ENCODE data around the gene ECHDC3. TPM values are rescaled to one million over a fixed set of nuclear protein-coding genes. Genes with fewer than 3 reads are reported as not detected.

ECHDC3 gene
- polyA plus RNA-seq, 4 donors: 3.8 to 25.8 (median 9.7) TPM

GRCh38 chr10:11712744-11713143 lies 29.4 kb upstream of the ECHDC3 start:
- H3K36me3 ChIP-seq (ENCODE audit: control insufficient read depth in 3 of 3, insufficient read depth in 2 of 3, low read depth in 1 of 3, low read length in 3 of 3): no peaks in the 10 kb centered on the region
- FAIRE-seq: no peak
- WGBS, 3 donors: 69 to 75% (median 73%) methylated on average over 7 of the region's 7 CpGs
- no peak for DNase-seq
- peaks cover 0 to 12% (median 3%) of the 10 kb centered on the region in 3 donors for H3K4me1 ChIP-seq (ENCODE audit: control insufficient read depth in 3 of 3, insufficient read depth in 2 of 3, low read depth in 1 of 3, low read length in 2 of 3)
- H3K27ac ChIP-seq (ENCODE audit: low read depth in 1 of 3, low read length in 2 of 3): no peak overlapping the region
- no peak overlapping the region for H3K4me3 ChIP-seq (ENCODE audit: low read depth in 1 of 3, low read length in 3 of 3)
- H3K9me3 ChIP-seq (ENCODE audit: control insufficient read depth in 2 of 2, insufficient read depth in 1 of 2, low read depth in 1 of 2, low read length in 1 of 2): no peaks in the 10 kb centered on the region
- peaks cover 0 to 2% (median 0%) of the 10 kb centered on the region in 3 donors for H3K27me3 ChIP-seq (ENCODE audit: control insufficient read depth in 3 of 3, insufficient read depth in 3 of 3, low read length in 3 of 3)

DNA sequence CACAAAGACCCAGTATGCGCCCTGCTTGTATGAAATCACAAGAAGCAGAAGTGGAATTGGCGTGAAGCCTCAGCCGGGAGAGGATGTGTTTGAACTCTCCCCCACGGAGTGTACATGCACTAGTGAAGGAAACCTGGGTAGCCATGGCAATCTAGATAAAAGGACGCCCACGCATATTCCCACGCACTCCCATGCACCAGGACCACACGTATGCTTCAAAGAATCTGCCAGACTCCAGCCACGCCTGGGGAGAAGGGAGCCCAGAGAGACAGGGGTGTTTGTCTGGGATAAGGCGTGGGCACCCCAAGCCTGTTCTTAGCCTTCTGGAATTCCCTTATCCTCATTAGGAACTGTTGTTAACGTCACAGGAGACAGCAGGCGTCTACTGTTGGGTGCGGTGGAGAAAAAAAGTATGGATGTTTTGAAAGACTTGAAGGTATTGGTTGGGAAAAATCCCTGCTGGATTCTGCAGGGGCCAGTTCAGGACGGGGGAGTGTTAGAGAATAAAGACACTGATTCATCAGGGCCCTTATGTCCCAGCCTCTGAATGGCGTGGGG lies 28.9 kb upstream of the ECHDC3 start:
- no peaks in the 10 kb centered on the region for H3K9me3 ChIP-seq (ENCODE audit: control insufficient read depth in 2 of 2, insufficient read depth in 1 of 2, low read depth in 1 of 2, low read length in 1 of 2)
- H3K4me1 ChIP-seq (ENCODE audit: control insufficient read depth in 3 of 3, insufficient read depth in 2 of 3, low read depth in 1 of 3, low read length in 2 of 3): peaks cover 0 to 7% (median 3%) of the 10 kb centered on the region in 3 donors
- DNase-seq (no peak), FAIRE-seq (no peak)
- H3K27ac ChIP-seq (ENCODE audit: low read depth in 1 of 3, low read length in 2 of 3): no peak overlapping the region
- no peaks in the 10 kb centered on the region for H3K36me3 ChIP-seq (ENCODE audit: control insufficient read depth in 3 of 3, insufficient read depth in 2 of 3, low read depth in 1 of 3, low read length in 3 of 3)
- H3K4me3 ChIP-seq (ENCODE audit: low read depth in 1 of 3, low read length in 3 of 3): no peak overlapping the region
- WGBS, 3 donors: 34 to 48% (median 42%) methylated on average over 15 of the region's 15 CpGs
- peaks cover 0 to 2% (median 0%) of the 10 kb centered on the region in 3 donors for H3K27me3 ChIP-seq (ENCODE audit: control insufficient read depth in 3 of 3, insufficient read depth in 3 of 3, low read length in 3 of 3)

GRCh38 chr10:11713963-11714362 lies 28.2 kb upstream of the ECHDC3 start:
- Histone ChIP-seq H3K27me3 (ENCODE audit: control insufficient read depth in 3 of 3, insufficient read depth in 3 of 3, low read length in 3 of 3) (peaks cover 0 to 2% (median 0%) of the 10 kb centered on the region in 3 donors), H3K36me3 (ENCODE audit: control insufficient read depth in 3 of 3, insufficient read depth in 2 of 3, low read depth in 1 of 3, low read length in 3 of 3) (no peaks in the 10 kb centered on the region), H3K4me1 (ENCODE audit: control insufficient read depth in 3 of 3, insufficient read depth in 2 of 3, low read depth in 1 of 3, low read length in 2 of 3) (peaks cover 0 to 6% (median 3%) of the 10 kb centered on the region in 3 donors), H3K4me3 (ENCODE audit: low read depth in 1 of 3, low read length in 3 of 3) (no peak overlapping the region), H3K27ac (ENCODE audit: low read depth in 1 of 3, low read length in 2 of 3) (no peak overlapping the region), H3K9me3 (ENCODE audit: control insufficient read depth in 2 of 2, insufficient read depth in 1 of 2, low read depth in 1 of 2, low read length in 1 of 2) (no peaks in the 10 kb centered on the region)
- no peak for FAIRE-seq
- DNase-seq: no peak
- WGBS, 3 donors: 80 to 87% (median 84%) methylated on average over 10 of the region's 10 CpGs

GRCh38 chr10:11714750-11715365 lies 27.3 kb upstream of the ECHDC3 start:
- Histone ChIP-seq H3K9me3 (ENCODE audit: control insufficient read depth in 2 of 2, insufficient read depth in 1 of 2, low read depth in 1 of 2, low read length in 1 of 2) (no peaks in the 10 kb centered on the region), H3K4me3 (ENCODE audit: low read depth in 1 of 3, low read length in 3 of 3) (no peak overlapping the region), H3K27ac (ENCODE audit: low read depth in 1 of 3, low read length in 2 of 3) (no peak overlapping the region), H3K27me3 (ENCODE audit: control insufficient read depth in 3 of 3, insufficient read depth in 3 of 3, low read length in 3 of 3) (peaks cover 0 to 2% (median 0%) of the 10 kb centered on the region in 3 donors), H3K4me1 (ENCODE audit: control insufficient read depth in 3 of 3, insufficient read depth in 2 of 3, low read depth in 1 of 3, low read length in 2 of 3) (peaks cover 0 to 12% (median 3%) of the 10 kb centered on the region in 3 donors), H3K36me3 (ENCODE audit: control insufficient read depth in 3 of 3, insufficient read depth in 2 of 3, low read depth in 1 of 3, low read length in 3 of 3) (no peaks in the 10 kb centered on the region)
- no peak for DNase-seq
- WGBS, 3 donors: 78 to 85% (median 83%) methylated on average over 9 of the region's 9 CpGs
- no peak for FAIRE-seq

- Histone ChIP-seq H3K27me3 (ENCODE audit: control insufficient read depth in 3 of 3, insufficient read depth in 3 of 3, low read length in 3 of 3) (peaks cover 0 to 2% (median 0%) of the 10 kb centered on the region in 3 donors), H3K4me1 (ENCODE audit: control insufficient read depth in 3 of 3, insufficient read depth in 2 of 3, low read depth in 1 of 3, low read length in 2 of 3) (peaks cover 0 to 16% (median 3%) of the 10 kb centered on the region in 3 donors), H3K4me3 (ENCODE audit: low read depth in 1 of 3, low read length in 3 of 3) (no peak overlapping the region), H3K9me3 (ENCODE audit: control insufficient read depth in 2 of 2, insufficient read depth in 1 of 2, low read depth in 1 of 2, low read length in 1 of 2) (no peaks in the 10 kb centered on the region), H3K27ac (ENCODE audit: low read depth in 1 of 3, low read length in 2 of 3) (peak overlapping the region in 2 of 3 donors; percentile 34 to 70), H3K36me3 (ENCODE audit: control insufficient read depth in 3 of 3, insufficient read depth in 2 of 3, low read depth in 1 of 3, low read length in 3 of 3) (no peaks in the 10 kb centered on the region)
- 17 to 66% (median 34%) methylated on average over 13 of the region's 13 CpGs for WGBS, 3 donors
- peak; percentile 65 to 79 for DNase-seq
- no peak for FAIRE-seq
Observed at GRCh38 chr10:11715815-11716494, 26.2 kb upstream of the ECHDC3 start.

GRCh38 chr10:11716686-11717085 lies 25.5 kb upstream of the ECHDC3 start:
- Histone ChIP-seq H3K36me3 (ENCODE audit: control insufficient read depth in 3 of 3, insufficient read depth in 2 of 3, low read depth in 1 of 3, low read length in 3 of 3) (no peaks in the 10 kb centered on the region), H3K4me1 (ENCODE audit: control insufficient read depth in 3 of 3, insufficient read depth in 2 of 3, low read depth in 1 of 3, low read length in 2 of 3) (peaks cover 0 to 16% (median 3%) of the 10 kb centered on the region in 3 donors), H3K9me3 (ENCODE audit: control insufficient read depth in 2 of 2, insufficient read depth in 1 of 2, low read depth in 1 of 2, low read length in 1 of 2) (no peaks in the 10 kb centered on the region), H3K27ac (ENCODE audit: low read depth in 1 of 3, low read length in 2 of 3) (no peak overlapping the region), H3K27me3 (ENCODE audit: control insufficient read depth in 3 of 3, insufficient read depth in 3 of 3, low read length in 3 of 3) (peaks cover 0 to 2% (median 0%) of the 10 kb centered on the region in 3 donors), H3K4me3 (ENCODE audit: low read depth in 1 of 3, low read length in 3 of 3) (no peak overlapping the region)
- 91 to 95% (median 94%) methylated on average over 4 of the region's 4 CpGs for WGBS, 3 donors
- no peak for FAIRE-seq
- no peak for DNase-seq

DNA sequence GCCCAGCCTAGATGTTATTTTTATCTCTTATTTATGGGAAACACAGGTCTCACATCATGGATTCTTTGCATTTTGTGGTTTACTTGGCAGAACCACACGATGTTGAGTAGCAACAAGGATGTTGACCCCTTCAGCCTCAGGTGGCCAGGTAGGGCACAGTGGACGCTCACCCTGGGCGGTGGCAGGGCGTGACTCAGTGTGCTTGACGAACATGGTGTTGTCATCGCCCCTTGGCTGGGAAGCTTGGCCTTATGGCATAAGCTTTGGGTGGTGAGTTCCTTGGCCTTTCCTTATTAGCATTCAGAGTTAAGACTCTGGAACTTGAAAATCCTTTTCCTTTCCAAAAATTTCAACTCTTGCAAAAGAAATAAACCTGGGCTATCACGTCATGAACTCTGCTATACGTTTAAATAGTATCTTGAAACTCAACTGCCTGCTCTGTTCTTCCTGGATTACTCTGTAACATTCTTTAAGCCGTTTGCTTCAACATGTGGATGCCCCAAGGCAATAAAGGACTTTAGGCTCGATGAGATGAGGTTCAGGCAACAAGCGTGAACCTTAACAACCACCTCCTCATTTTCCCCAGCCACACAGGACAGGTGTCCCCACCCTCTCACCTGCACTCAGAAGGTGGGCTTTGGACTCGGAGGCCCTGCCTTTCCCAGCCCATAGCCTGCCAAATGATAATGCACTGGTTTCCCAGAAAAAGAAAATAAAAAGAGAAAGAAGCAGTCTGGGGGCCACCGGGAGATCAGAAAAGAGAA lies 22.5 kb upstream of the ECHDC3 start:
- Histone ChIP-seq H3K27ac (ENCODE audit: low read depth in 1 of 3, low read length in 2 of 3) (peak overlapping the region in 1 of 3 donors; percentile 2), H3K27me3 (ENCODE audit: control insufficient read depth in 3 of 3, insufficient read depth in 3 of 3, low read length in 3 of 3) (peaks cover 0 to 2% (median 0%) of the 10 kb centered on the region in 3 donors), H3K36me3 (ENCODE audit: control insufficient read depth in 3 of 3, insufficient read depth in 2 of 3, low read depth in 1 of 3, low read length in 3 of 3) (no peaks in the 10 kb centered on the region), H3K9me3 (ENCODE audit: control insufficient read depth in 2 of 2, insufficient read depth in 1 of 2, low read depth in 1 of 2, low read length in 1 of 2) (no peaks in the 10 kb centered on the region), H3K4me1 (ENCODE audit: control insufficient read depth in 3 of 3, insufficient read depth in 2 of 3, low read depth in 1 of 3, low read length in 2 of 3) (peaks cover 0 to 16% (median 3%) of the 10 kb centered on the region in 3 donors), H3K4me3 (ENCODE audit: low read depth in 1 of 3, low read length in 3 of 3) (no peak overlapping the region)
- FAIRE-seq: no peak
- DNase-seq: peak in 1 of 2 donors; percentile 53
- WGBS, 3 donors: 76 to 78% (median 76%) methylated on average over 13 of the region's 13 CpGs

DNA sequence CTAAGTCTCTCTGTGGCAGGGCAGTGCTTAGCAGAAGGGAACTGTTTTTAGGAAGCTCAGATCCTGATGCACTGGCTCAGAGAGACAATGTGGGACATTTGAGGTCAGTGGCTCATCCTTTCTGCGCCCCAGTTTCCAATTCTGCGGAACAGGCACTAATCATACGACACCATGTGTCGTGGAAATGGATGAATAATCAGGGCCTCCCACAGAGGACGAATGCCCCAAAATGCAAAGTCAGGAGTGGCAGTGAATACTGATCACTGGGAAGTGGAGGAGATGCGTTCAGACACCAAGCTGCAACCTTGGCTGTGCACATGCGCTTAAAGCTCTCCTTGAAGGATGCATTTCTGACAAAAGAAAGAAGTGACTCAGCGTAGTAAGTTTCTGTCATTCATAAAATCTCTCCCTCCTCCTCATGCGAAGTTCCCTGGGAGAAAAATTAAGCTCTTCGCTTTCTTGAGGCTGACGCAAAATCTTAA lies 21.9 kb upstream of the ECHDC3 start:
- peak overlapping the region in 1 of 3 donors; percentile 2 for H3K27ac ChIP-seq (ENCODE audit: low read depth in 1 of 3, low read length in 2 of 3)
- no peaks in the 10 kb centered on the region for H3K36me3 ChIP-seq (ENCODE audit: control insufficient read depth in 3 of 3, insufficient read depth in 2 of 3, low read depth in 1 of 3, low read length in 3 of 3)
- H3K4me1 ChIP-seq (ENCODE audit: control insufficient read depth in 3 of 3, insufficient read depth in 2 of 3, low read depth in 1 of 3, low read length in 2 of 3): peaks cover 0 to 16% (median 3%) of the 10 kb centered on the region in 3 donors
- no peaks in the 10 kb centered on the region for H3K9me3 ChIP-seq (ENCODE audit: control insufficient read depth in 2 of 2, insufficient read depth in 1 of 2, low read depth in 1 of 2, low read length in 1 of 2)
- DNase-seq: no peak
- no peak overlapping the region for H3K4me3 ChIP-seq (ENCODE audit: low read depth in 1 of 3, low read length in 3 of 3)
- H3K27me3 ChIP-seq (ENCODE audit: control insufficient read depth in 3 of 3, insufficient read depth in 3 of 3, low read length in 3 of 3): peaks cover 0 to 2% (median 0%) of the 10 kb centered on the region in 3 donors
- no peak for FAIRE-seq
- 89 to 95% (median 89%) methylated on average over 11 of the region's 11 CpGs for WGBS, 3 donors

All from small intestine (tissue), 7 donors.